Neutrophil (primary cell): ENCODE data around the gene SLC39A13.
A peak's percentile ranks its signal among the peaks of the same experiment; 100 is the strongest.
"Not testable (repeated sequence)": the region's sequence is repeated elsewhere in the genome, so short reads cannot be mapped to it uniquely, and the experiment has no call there.

Experiments
- H3K27ac ChIP-seq: fragments of 200-600 bp; sonication (generic); 2 replicates; pipeline ENCODE4 v1.5.1; 2016; ENCODE audit warnings: mild to moderate bottlenecking, moderate library complexity
- H3K27me3 ChIP-seq: fragments of 200-600 bp; sonication (generic); 2 replicates; pipeline ENCODE4 v1.6.0; 2016; ENCODE audit warnings: mild to moderate bottlenecking
- H3K36me3 ChIP-seq: fragments of 200-600 bp; sonication (generic); 2 replicates; pipeline ENCODE4 v1.5.1; 2017
- H3K4me1 ChIP-seq, 2 experiments: fragments of 200-600 bp in 1 of 2; sonication (generic) in 1 of 2; 1 replicate in 1 of 2; 2 replicates in 1 of 2; pipeline versions ENCODE4 v1.5.1 to v1.6.1; 2013 to 2016; ENCODE audit warnings: low read depth in 1 of 2, low read length in 1 of 2, mild to moderate bottlenecking in 1 of 2, moderate library complexity in 1 of 2; ENCODE audit not compliant: control insufficient read depth in 1 of 2, insufficient read depth in 1 of 2
- H3K4me3 ChIP-seq, 2 experiments: fragments of 200-600 bp in 1 of 2; sonication (generic) in 1 of 2; 1 replicate in 1 of 2; 2 replicates in 1 of 2; pipeline ENCODE4 v1.5.1; 2013 to 2016; ENCODE audit warnings: low read depth in 1 of 2, low read length in 1 of 2, mild to moderate bottlenecking in 1 of 2, moderate library complexity in 1 of 2
- H3K9me3 ChIP-seq: fragments of 200-600 bp; sonication (generic); 2 replicates; pipeline ENCODE4 v1.5.1; 2016
- TF ChIP-seq, protein P1 (sequence below): fragments of 200-600 bp; sonication (generic); IDR thresholded peaks from 2 replicates; pipeline ENCODE4 v1.5.1; 2016; ENCODE audit warnings: antibody characterized with exemption

The SLC39A13 gene

GRCh38 chr11:47451990-47452389, 43.6 kb downstream of the SLC39A13 start:
- H3K27ac ChIP-seq = no peak overlapping the region
- no peak overlapping the region for H3K4me3 ChIP-seq

GRCh38 chr11:47453365-47453764, 45.0 kb downstream of the SLC39A13 start:
- no peaks in the 10 kb centered on the region for H3K9me3 ChIP-seq
- no peak overlapping the region for H3K4me3 ChIP-seq
- H3K27me3 ChIP-seq = no peaks in the 10 kb centered on the region
- no peaks in the 10 kb centered on the region for H3K36me3 ChIP-seq
- no peaks in the 10 kb centered on the region for H3K4me1 ChIP-seq
- TF ChIP-seq, protein P1, sequence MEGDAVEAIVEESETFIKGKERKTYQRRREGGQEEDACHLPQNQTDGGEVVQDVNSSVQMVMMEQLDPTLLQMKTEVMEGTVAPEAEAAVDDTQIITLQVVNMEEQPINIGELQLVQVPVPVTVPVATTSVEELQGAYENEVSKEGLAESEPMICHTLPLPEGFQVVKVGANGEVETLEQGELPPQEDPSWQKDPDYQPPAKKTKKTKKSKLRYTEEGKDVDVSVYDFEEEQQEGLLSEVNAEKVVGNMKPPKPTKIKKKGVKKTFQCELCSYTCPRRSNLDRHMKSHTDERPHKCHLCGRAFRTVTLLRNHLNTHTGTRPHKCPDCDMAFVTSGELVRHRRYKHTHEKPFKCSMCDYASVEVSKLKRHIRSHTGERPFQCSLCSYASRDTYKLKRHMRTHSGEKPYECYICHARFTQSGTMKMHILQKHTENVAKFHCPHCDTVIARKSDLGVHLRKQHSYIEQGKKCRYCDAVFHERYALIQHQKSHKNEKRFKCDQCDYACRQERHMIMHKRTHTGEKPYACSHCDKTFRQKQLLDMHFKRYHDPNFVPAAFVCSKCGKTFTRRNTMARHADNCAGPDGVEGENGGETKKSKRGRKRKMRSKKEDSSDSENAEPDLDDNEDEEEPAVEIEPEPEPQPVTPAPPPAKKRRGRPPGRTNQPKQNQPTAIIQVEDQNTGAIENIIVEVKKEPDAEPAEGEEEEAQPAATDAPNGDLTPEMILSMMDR = no peak
- H3K27ac ChIP-seq = no peak overlapping the region

More at GRCh38 chr11:47451990-47452389, 43.6 kb downstream of the SLC39A13 start:
- Histone ChIP-seq H3K9me3 (no peaks in the 10 kb centered on the region), H3K27me3 (no peaks in the 10 kb centered on the region), H3K4me1 (no peaks in the 10 kb centered on the region), H3K36me3 (no peaks in the 10 kb centered on the region)
- TF ChIP-seq, protein P1 = no peak

DNA sequence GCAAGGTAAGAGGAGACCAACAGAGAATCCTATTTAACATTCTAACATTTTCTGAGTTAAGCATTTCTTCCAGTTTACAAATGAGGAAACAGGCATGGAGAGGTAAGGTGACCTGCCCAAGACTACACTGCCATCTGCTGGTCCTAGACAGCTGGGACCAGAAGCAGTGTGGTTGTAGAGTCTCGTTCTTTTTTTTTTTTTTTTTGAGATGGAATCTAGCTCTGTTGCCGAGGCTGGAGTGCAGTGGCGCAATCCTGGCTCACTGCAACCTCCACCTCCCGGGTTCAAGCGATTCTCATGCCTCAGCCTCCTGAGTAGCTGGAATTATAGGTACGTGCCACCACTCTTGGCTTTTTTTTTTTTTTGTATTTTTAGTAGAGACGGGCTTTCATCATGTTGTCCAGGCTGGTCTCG, 45.9 kb downstream of the SLC39A13 start:
- H3K4me1 ChIP-seq, H3K9me3 ChIP-seq, H3K4me3 ChIP-seq, H3K27me3 ChIP-seq, H3K27ac ChIP-seq, H3K36me3 ChIP-seq: not testable (repeated sequence)
- TF ChIP-seq, protein P1 = peak; percentile 60

GRCh38 chr11:47460571-47461235, 52.3 kb downstream of the SLC39A13 start:
- Histone ChIP-seq H3K27me3 (no peaks in the 10 kb centered on the region), H3K27ac (no peak overlapping the region), H3K4me3 (no peak overlapping the region), H3K4me1 (no peaks in the 10 kb centered on the region), H3K9me3 (no peaks in the 10 kb centered on the region), H3K36me3 (peaks cover 50% of the 10 kb centered on the region)
- TF ChIP-seq, protein P1 = no peak

DNA sequence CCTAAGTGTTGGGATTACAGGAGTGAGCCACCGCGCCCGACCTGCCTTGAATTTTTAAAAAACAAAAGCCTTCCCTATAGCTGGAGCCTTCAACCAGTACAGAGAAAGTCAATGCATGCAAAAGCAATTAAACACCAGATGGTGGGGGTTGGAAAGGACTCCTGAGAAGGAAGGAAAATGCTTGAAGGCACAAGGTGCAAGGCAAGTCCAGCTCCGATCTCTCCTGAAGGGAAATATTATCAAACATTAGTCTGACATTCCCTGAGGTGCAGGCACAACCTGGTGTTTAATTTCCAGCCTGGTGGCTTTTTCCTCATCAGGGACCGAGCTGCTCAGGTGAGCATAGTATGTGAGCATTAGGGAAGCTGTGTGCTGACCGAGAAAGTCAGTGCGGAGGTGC, 53.5 kb downstream of the SLC39A13 start:
- Histone ChIP-seq H3K9me3 (no peaks in the 10 kb centered on the region), H3K27ac (no peak overlapping the region), H3K36me3 (peaks cover 55% of the 10 kb centered on the region), H3K4me1 (no peaks in the 10 kb centered on the region), H3K27me3 (no peaks in the 10 kb centered on the region), H3K4me3 (no peak overlapping the region)
- TF ChIP-seq, protein P1 = no peak
